ENCODE results near the gene PTPRA.

- TF ChIP-seq POLR2A (IDR thresholded peaks at IDR 0.05): no peak
- TF ChIP-seq CTCF (IDR thresholded peaks at IDR 0.05 in 4 of 5, conservative IDR thresholded peaks at IDR 0.05 in 1 of 5): no peak
These were observed 59.2 kb downstream of the PTPRA start for GRCh38 chr20:2932498-2932897.

Measured in gastrocnemius medialis (tissue), 4 donors.